Stimulated activated CD8-positive, alpha-beta memory T cell treated with anti-CD3 and anti-CD28 coated beads, Interleukin-4, amount 100 ng/mL, for 1 hour (primary cell): ENCODE data around the gene PTPRH.
A peak's percentile ranks its signal among the peaks of the same experiment; 100 is the strongest.
"Not testable (repeated sequence)": the region's sequence is repeated elsewhere in the genome, so short reads cannot be mapped to it uniquely, and the experiment has no call there.

ENCODE experiments used
- DNase-seq, 2 donors: peaks; one replicate each; pipeline ENCODE4 v3.0.0-alpha.2; 2020; ENCODE audit warnings: low read depth in 2 of 2, low spot score in 1 of 2

The PTPRH gene

DNA sequence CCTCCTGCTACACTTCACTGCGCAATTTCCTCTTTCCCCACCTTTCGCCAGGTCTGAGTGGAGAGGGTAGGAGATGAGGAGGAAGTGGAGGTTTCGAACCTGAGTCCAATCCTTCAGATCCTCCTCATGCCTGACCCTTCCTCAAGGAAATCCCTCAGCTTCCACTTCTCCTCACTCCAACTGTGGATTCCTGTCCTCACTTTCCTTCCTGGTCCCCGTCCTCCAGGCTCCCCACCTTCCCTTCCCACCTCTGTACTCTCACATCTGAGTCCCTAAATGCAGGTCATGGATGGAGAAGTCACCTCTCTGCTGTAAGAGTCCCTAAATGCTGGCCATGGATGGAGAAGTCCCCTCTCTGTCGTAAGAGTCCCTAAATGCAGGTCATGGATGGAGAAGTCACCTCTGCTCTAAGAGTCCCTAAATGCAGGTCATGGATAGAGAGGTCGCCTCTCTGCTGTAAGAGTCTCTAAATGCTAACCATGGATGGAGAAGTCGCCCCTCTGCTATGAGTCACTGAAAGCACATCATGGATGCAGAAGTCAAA, 16.2 kb upstream of the PTPRH start:
- DNase-seq: no peak

DNA sequence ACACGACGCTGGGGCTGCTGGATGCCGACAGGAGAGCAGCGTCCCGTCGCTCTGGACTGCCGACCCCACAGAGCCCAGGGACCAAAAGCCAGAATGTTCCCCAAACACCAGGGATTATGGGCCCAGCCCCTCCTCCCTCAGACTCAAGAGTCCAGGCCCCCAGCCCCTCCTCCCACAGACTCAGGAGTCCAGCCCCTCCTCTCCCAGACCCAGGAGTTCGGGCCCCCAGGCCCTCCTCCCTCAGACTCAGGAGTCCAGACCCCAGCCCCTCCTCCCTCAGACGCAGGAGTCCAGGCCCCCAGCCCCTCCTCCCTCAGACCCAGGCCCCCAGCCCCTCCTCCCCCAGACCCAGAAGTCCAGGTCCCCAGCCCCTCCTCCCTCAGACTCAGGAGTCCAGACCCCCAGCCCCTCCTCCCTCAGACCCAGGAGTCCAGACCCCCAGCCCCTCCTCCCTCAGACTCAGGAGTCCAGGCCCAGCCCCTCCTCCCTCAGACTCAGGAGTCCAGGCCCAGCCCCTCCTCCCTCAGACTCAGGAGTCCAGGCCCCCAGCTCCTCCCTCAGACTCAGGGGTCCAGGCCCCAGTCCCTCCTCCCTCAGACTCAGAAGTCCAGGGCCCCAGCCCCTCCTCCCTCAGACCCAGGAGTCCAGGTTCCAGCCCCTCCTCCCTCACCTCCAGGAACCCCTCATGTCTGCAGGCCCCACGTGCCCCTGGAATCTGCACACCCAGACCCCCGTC, 15.5 kb upstream of the PTPRH start:
- DNase-seq: not testable (repeated sequence)

DNA sequence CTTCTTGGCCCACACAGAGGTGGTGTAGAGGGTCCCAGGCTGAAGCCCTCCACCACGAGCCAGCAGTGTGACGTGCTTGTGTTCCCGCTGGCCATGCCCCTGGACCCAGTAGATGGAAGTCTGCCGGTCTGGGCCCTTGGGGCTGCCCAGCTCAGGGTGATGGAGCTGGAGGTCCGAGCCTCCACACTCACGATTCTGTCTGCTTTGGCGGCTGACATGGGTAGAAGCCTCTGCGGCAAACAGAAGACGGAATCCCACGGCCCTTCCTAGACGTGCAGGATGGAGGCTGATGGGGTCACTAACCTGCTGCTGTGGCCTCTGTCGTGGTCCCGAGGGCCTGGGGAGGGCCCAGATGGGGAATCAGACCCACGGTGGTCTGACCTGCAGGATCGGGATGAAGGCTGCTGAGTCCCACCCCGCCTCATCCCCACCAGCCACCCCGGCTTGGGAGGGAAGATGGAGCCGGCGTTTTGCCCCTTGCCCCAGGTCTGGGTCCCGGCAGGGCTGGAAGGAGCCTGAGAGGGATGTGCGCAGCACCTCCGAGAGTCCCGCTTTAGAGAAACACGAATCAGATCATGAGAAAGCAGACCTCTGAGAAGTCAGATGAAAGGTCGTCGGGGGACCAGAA, 14.9 kb upstream of the PTPRH start:
- no peak for DNase-seq

GRCh38 chr19:55223291-55224037, 14.2 kb upstream of the PTPRH start:
- DNase-seq: no peak

- no peak for DNase-seq
Observed at GRCh38 chr19:55220525-55220924, 11.2 kb upstream of the PTPRH start.

- peak in 1 of 2 donors; percentile 12 for DNase-seq
Observed at GRCh38 chr19:55216461-55217198, 7.3 kb upstream of the PTPRH start.

- no peak for DNase-seq
Observed at GRCh38 chr19:55213547-55213946, 4.2 kb upstream of the PTPRH start.

DNA sequence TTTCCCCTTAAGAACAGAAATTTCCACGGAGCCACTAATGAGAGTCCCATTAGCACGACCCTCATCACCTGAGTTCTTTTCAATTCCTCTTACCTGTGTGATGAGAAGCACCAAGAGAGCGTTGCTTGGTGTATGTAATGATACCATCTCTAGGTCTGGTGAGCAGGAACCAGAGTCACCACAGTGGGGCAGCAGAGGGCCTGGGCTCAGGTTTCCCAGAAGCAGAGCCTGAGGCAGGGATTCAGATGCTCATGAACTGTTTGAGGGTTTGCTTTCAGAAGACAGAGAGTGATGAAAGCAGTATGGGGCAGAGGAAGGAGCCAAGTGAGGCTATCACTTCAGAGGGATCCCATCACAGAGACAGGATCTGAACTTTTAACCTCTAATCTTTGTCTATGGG, 3.1 kb upstream of the PTPRH start:
- DNase-seq: peak in 1 of 2 donors; percentile 9

- no peak for DNase-seq
Observed at GRCh38 chr19:55209693-55210472, 582 bp upstream of the PTPRH start.

- DNase-seq: peak in 1 of 2 donors; percentile 17
Observed at GRCh38 chr19:55206664-55207500, 2.4 kb downstream of the PTPRH start.

DNA sequence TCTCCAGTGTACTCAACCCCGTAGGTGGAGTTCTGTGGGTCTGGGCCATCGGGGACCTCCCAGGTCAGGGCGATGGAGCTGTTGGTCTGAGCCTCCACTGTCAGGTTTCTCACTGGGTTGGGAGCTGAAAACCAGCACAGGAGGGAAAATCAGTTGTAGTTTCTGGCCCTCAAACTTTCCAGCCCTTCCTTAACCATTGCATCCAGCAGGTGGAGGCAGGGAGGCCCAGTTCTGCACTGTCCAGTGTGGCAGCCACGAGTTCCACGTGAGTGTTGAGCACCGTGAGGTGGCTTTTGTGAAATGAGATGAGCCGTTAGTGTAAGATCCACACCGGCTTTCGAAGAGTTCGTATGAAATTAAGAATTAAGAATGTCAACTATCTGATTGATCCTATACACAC, 7.1 kb downstream of the PTPRH start:
- DNase-seq: not testable (repeated sequence)

DNA sequence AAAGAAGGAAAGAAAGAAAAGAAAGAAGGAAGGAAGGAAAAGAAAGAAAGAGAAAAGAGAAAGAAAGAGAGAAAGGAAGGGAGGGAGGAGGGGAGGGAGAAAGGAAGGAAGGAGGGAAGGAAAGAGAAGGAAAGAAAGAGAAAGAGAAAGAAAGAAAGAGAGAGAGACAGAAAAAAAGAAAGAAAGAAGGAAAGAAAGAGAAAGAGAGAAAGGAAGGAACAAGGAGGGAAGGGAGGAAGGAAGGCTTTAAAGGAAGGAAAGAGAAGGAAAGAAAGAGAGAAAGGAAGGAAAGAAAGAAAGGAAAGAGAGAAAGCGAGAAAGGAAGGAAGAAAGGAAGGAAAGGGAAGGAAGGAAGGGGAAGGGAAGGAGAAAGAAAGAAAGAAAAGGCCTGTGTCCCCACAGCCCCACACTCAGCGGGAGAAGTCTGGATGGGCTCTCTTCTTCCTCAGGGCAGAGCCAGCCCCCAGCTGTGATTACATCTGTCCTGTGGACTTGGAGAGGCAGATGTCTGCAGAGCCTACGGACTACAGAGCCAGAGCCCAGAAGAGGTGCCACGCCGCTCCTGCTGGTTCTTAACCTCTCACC, 9.6 kb downstream of the PTPRH start:
- DNase-seq: no peak

DNA sequence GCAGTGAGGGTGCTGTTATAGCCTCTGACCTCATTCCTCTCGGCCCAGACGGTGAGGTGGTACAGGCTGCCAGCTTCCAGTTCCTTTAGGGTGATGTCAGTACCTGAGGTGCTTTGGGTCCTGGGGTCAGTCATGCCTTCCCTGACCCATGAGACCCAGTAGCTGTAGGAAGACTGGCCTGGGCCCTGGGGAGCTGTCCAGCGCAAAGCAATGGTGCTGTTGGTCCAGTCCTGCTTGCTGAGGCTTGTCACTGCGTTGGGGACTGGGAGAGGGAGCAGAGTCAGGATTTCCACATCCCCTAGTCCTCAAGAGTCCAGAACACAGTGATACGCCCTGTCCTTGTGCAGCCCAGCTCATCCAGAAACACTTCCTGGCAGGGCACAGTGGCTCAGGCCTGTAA, 10.7 kb downstream of the PTPRH start:
- no peak for DNase-seq

DNA sequence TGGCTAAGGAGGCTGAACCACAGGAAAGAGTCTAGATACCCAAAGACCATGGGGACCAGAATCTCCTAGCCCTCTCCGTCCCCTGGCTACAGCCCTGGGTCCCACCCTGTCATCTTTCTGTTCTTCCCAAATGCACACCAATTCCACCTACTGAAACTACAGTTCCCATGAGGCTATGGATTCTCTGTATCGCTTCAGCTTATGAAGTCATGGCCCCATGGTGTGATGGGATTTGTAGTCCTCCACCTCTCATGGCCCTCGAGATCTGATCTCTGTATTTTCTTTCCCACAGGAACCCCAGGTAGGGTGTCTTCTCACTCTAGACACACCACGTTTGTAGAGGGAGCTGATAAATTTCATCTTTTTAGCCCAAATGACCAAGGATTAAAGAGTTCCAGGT, 11.8 kb downstream of the PTPRH start:
- no peak for DNase-seq

DNA sequence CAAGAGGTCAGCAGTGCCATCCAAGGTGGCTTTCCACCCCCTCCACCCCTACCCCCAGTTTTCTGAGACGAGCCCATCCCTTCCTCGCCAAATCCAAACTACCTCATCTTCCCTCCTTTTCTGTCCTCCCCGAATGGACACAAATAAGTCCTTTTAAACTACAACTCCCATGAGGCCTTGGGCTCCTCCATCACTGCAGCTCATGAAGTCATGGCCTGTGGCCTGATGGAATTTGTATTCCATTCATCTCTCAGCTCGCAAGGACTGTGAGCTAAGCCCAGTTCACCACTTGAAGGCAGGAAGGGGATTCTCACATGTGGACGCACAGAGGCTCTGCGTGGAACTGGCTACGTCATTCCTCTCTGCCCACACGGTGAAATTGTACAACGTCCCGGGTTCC, 12.5 kb downstream of the PTPRH start:
- no peak for DNase-seq

- DNase-seq: no peak
Observed at GRCh38 chr19:55193481-55193880, 15.8 kb downstream of the PTPRH start.

- no peak for DNase-seq
Observed at GRCh38 chr19:55189403-55189835, 19.9 kb downstream of the PTPRH start.

GRCh38 chr19:55188625-55189024, 20.7 kb downstream of the PTPRH start:
- DNase-seq: no peak

GRCh38 chr19:55186080-55186479, 23.2 kb downstream of the PTPRH start:
- no peak for DNase-seq
